WTC11 (cell line): ENCODE data around the gene CYP27B1. TPM values are rescaled to one million over a fixed set of nuclear protein-coding genes. Genes with fewer than 3 reads are reported as not detected.
A peak's percentile ranks its signal among the peaks of the same experiment; 100 is the strongest.

Experiments
- AFF4 ChIP-seq: sonication (generic); formaldehyde crosslinking; IDR thresholded peaks from 2 replicates; pipeline ENCODE4 v1.8.1; 2023; ENCODE audit warnings: mild to moderate bottlenecking, missing genetic modification reagents, borderline replicate concordance
- JUN ChIP-seq: sonication (generic); formaldehyde crosslinking; IDR thresholded peaks from 2 replicates; pipeline ENCODE4 v1.8.0; 2023; ENCODE audit warnings: mild to moderate bottlenecking, missing genetic modification reagents
- NFE2L1 ChIP-seq: sonication (generic); formaldehyde crosslinking; IDR thresholded peaks from 2 replicates; pipeline ENCODE4 v1.8.1; 2023; ENCODE audit warnings: missing genetic modification reagents
- SMAD3 ChIP-seq: sonication (generic); formaldehyde crosslinking; IDR thresholded peaks from 2 replicates; pipeline ENCODE4 v1.8.0; 2022; ENCODE audit warnings: missing genetic modification reagents, mild to moderate bottlenecking, borderline replicate concordance
- SMAD4 ChIP-seq: sonication (generic); formaldehyde crosslinking; IDR thresholded peaks from 2 replicates; pipeline ENCODE4 v1.8.0; 2022; ENCODE audit warnings: mild to moderate bottlenecking, missing genetic modification reagents
- TP53 ChIP-seq: sonication (generic); formaldehyde crosslinking; IDR thresholded peaks from 2 replicates; pipeline ENCODE4 v1.8.1; 2023; ENCODE audit warnings: mild to moderate bottlenecking, missing genetic modification reagents
- USF2 ChIP-seq: sonication (generic); formaldehyde crosslinking; IDR thresholded peaks from 2 replicates; pipeline ENCODE4 v1.8.1; 2023; ENCODE audit warnings: mild to moderate bottlenecking, missing genetic modification reagents, moderate library complexity
- ZNF281 ChIP-seq: sonication (generic); formaldehyde crosslinking; IDR thresholded peaks from 2 replicates; pipeline ENCODE4 v1.8.0; 2023; ENCODE audit warnings: mild to moderate bottlenecking, missing genetic modification reagents
- total RNA-seq: library from RNA; stranded (reverse); gene quantifications from 3 replicates; pipeline ENCODE4 v1.2.3, GENCODE V29; 2021
- TF ChIP-seq, protein P1 (sequence below): fragments of 250-450 bp; sonication (Bioruptor Pico); IDR thresholded peaks from 2 replicates; pipeline ENCODE4 v1.9.0; 2021; ENCODE audit warnings: mild to moderate bottlenecking
- TF ChIP-seq, protein P2 (sequence below): fragments of 250-450 bp; sonication (Bioruptor Pico); IDR thresholded peaks from 2 replicates; pipeline ENCODE4 v1.9.0; 2021; ENCODE audit warnings: moderate library complexity, mild to moderate bottlenecking, inconsistent platforms, borderline replicate concordance
- TF ChIP-seq, protein P3 (sequence below): sonication (generic); formaldehyde crosslinking; IDR thresholded peaks from 2 replicates; pipeline ENCODE4 v1.8.1; 2022; ENCODE audit warnings: missing genetic modification reagents, borderline replicate concordance
- TF ChIP-seq, protein P4 (sequence below): sonication (generic); formaldehyde crosslinking; IDR thresholded peaks from 2 replicates; pipeline ENCODE4 v1.8.1; 2022; ENCODE audit warnings: low read depth, missing genetic modification reagents, borderline replicate concordance
- TF ChIP-seq, protein P5 (sequence below): sonication (generic); formaldehyde crosslinking; conservative IDR thresholded peaks from 2 replicates; pipeline ENCODE4 v1.8.1; 2022; ENCODE audit warnings: mild to moderate bottlenecking, missing genetic modification reagents

The CYP27B1 gene
- total RNA-seq, 1 experiment from 2014 or later: 2.1 TPM

DNA sequence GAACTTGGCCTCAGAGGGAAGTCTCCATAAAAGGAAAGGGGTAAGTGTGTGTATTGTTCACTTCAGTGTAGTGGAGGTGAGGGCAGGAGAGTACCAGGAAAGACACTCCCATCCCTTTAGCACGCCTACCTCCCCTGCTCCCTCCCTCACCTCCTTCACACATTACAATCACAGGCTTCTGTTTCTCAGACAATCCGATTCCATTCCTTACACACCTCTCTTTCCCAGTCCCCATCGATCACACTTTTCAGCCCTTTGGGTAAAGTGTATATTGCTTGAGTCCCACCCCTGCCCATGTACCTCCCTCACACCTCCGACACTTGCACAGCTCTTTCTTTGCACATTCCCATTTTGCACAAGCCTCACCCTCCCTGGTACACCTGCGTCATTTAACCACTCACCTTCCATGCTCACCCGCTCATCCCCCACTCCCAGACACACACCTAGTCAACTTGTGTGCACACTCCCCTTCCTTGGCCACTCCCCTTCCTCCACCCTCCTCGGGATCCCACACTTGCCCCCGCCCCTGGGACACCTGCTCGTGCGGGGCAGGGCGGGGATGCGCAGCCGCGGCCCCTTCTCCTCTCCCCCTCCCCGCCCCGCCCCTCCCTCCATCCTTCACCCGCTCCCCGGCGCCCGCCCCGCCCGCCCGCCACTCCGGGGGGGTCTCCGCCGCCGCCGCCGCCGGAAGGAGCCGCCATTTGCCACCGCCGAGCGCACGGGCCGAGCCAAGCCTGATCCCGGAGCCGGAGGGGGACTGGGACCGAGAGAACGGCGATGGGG lies 12.3 kb downstream of the CYP27B1 start, which contains the start of gene MARCHF9 (continued):
- TF ChIP-seq SMAD3 (CRISPR knock-in tag) (no peak), TP53 (CRISPR knock-in tag) (no peak), AFF4 (CRISPR knock-in tag) (no peak), NFE2L1 (CRISPR knock-in tag) (no peak), USF2 (CRISPR knock-in tag) (peak; percentile 45; the same call in 1 of the 2 replicates), SMAD4 (CRISPR knock-in tag) (no peak), ZNF281 (CRISPR knock-in tag) (no peak), JUN (CRISPR knock-in tag) (no peak)
- TF ChIP-seq, protein P1, sequence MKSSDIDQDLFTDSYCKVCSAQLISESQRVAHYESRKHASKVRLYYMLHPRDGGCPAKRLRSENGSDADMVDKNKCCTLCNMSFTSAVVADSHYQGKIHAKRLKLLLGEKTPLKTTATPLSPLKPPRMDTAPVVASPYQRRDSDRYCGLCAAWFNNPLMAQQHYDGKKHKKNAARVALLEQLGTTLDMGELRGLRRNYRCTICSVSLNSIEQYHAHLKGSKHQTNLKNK: no peak
- TF ChIP-seq, protein P2, sequence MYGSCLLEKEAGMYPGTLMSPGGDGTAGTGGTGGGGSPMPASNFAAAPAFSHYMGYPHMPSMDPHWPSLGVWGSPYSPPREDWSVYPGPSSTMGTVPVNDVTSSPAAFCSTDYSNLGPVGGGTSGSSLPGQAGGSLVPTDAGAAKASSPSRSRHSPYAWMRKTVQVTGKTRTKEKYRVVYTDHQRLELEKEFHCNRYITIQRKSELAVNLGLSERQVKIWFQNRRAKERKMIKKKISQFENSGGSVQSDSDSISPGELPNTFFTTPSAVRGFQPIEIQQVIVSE (CRISPR knock-in tag): no peak
- TF ChIP-seq, protein P3, sequence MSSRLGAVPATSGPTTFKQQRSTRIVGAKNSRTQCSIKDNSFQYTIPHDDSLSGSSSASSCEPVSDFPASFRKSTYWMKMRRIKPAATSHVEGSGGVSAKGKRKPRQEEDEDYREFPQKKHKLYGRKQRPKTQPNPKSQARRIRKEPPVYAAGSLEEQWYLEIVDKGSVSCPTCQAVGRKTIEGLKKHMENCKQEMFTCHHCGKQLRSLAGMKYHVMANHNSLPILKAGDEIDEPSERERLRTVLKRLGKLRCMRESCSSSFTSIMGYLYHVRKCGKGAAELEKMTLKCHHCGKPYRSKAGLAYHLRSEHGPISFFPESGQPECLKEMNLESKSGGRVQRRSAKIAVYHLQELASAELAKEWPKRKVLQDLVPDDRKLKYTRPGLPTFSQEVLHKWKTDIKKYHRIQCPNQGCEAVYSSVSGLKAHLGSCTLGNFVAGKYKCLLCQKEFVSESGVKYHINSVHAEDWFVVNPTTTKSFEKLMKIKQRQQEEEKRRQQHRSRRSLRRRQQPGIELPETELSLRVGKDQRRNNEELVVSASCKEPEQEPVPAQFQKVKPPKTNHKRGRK (CRISPR knock-in tag): no peak
- TF ChIP-seq, protein P4, sequence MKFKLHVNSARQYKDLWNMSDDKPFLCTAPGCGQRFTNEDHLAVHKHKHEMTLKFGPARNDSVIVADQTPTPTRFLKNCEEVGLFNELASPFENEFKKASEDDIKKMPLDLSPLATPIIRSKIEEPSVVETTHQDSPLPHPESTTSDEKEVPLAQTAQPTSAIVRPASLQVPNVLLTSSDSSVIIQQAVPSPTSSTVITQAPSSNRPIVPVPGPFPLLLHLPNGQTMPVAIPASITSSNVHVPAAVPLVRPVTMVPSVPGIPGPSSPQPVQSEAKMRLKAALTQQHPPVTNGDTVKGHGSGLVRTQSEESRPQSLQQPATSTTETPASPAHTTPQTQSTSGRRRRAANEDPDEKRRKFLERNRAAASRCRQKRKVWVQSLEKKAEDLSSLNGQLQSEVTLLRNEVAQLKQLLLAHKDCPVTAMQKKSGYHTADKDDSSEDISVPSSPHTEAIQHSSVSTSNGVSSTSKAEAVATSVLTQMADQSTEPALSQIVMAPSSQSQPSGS: no peak
- TF ChIP-seq, protein P5, sequence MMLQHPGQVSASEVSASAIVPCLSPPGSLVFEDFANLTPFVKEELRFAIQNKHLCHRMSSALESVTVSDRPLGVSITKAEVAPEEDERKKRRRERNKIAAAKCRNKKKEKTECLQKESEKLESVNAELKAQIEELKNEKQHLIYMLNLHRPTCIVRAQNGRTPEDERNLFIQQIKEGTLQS (CRISPR knock-in tag): no peak
